GDM1 (cell line): ENCODE measurements around the gene ESX1.
"Not testable (repeated sequence)": the region's sequence is repeated elsewhere in the genome, so short reads cannot be mapped to it uniquely, and the experiment has no call there.

ENCODE experiments used
- DNase-seq: peaks from one replicate; lab custom pipeline; 2025; lab: John Stamatoyannopoulos, UW

ESX1 gene

DNA sequence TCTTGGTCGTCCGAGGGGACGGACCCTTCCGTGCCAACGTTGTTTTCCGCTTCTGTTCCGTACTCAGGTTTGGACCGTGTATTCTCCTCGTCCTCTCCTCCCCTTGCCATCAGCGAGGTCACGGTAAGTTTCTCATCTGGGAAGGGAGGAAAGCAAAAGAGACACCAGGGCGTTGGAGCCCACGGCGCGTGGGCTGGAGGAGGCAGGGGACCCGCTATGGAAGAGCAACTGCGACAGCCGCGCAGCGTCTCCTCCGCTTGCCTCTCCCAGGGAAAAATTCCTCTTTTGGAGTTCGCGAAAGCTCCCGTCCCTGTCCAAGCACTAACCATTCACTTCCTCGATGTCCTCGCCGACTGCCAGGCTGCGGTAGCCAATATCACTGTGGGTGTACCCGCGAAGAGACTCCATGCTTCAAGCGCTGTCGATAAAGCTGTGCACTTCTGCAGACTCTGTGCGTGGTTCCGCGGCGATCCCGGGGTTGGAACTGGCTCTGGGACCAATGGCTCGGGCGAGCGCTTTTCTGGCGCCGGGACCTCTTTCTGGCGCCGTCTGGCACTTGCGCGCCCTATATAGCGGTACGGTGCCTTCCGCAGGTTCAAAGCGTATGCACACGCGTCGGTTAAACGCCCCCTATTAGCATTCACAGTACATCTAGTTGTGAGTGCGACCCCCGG lies at the start of gene ESX1:
Gene ESX1 (minus strand): TSS at position 492 of the 674 bp plus-strand sequence. CDS start 84 bp downstream, at position 408.
- DNase-seq: no peak

DNA sequence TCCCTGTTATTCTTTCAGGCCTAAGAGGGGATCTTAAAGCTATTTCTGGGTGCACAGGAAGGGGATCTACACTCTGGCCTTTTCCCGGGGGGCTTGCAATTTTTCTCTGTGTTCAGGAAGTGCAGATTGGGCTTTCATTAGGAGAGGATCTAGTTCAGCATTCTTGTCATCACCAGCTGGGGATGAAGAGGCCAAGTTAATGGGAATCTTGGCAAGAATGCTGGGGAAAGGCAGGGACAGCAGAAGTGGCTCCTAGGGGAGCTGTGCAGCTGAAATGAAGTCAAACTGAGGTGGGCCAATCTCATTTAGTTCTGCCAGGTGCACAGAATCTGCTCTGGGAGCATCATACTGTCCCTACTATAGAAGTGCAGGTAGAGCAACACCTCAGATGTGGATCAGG lies 40.9 kb upstream of the ESX1 start:
- DNase-seq: no peak

DNA sequence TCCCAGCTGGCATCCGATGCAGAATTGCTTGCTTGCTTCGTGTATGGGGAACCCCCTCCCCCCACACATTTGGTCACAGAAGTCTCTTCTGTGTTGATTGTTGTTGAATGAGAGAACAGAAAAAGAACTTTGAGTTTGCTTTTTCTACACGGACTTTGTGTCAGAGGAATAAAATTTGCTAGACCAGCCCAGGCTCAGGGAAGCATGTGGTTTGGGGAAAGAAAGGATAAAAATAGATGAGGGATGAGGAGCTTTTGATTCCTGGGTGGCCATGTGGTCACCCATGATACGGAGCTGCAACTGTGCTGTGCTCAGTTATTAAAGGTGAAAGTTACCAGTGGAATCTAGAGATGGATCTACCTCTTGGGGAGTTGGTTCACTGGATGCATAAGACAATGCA lies 34.2 kb upstream of the ESX1 start:
- DNase-seq: no peak

DNA sequence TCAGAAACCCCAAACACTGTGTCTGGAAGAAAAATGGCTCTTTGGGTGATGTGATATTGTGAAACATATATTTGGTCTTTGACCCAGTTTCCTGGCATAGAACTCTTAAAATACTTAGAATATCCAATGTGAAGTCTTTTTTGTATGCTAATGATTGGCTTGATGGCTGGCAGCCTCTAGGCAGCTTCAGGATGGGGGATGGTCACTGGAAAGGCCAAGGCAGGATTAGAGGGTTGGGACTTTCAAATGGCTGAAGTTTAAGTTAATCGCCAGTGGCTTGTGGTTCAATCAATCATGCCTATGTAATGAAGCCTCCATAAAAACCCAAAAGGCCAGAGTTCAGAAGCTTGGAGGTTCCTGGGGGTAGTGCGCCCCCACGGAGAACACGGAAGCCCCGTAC lies 33.5 kb upstream of the ESX1 start:
- DNase-seq: no peak

DNA sequence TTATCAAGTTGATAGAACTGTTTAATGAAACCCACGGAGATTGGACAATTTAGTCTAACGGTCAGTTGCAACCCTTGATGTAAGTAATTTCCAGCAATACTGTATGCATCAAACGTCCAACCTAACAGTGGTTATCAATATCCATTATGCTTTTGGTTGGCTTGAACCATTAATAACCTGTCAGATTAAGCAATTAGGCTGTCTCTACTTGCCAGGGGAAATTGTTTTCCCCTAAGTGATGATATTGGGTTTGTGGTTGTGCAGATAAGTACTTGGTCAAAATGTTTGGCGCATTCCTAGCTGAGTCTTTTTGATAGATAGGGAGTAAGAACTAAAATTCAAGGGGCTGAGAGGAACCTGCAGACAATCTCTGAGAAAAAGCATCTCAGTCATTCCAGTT lies 30.5 kb upstream of the ESX1 start:
- DNase-seq: no peak

DNA sequence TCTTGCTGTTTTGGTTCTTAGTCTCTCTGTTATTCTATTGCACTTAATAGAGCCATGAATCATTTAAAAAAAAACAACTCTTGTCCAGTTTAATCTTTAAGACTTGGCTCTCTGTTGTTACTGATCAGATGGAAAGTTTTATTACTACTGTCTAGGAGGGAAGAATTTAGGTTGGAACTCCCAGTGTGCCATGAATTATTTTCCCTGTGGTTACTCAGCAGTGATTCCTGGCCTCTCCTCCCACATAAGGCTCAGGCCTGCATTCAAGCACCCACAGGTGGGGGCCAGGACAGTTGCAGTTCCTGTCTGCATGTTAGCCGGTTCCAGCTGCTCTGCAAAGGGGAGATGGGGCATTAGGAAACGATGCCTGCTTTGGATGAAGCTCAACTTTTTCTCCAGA lies 29.8 kb upstream of the ESX1 start:
- DNase-seq: no peak

DNA sequence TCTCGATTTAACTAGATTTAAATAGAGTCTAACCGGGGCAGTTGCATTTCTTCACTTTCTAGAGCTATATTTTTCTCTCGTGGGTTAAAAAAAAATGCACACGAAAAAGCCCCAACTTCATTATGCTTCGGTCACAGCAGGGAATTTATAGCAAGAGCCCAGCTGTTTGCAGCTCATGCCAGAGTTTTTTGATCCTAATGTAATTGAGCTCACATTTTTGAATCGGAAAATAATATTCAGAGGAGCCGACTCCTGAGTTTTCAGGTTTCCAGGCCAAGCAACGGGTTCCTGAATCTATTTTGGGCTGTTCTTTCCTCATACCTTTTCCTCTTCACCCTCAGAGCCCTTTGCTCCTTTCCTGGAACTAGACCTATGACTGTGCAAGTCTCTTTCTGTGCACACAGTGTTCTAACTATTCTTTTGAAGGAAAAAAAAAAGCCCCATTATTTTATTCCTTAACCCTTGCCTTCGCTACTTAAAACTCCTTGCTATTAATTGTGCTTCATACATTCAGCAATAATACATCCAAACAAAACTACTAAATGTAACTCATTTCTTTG lies 27.5 kb upstream of the ESX1 start:
- no peak for DNase-seq

DNA sequence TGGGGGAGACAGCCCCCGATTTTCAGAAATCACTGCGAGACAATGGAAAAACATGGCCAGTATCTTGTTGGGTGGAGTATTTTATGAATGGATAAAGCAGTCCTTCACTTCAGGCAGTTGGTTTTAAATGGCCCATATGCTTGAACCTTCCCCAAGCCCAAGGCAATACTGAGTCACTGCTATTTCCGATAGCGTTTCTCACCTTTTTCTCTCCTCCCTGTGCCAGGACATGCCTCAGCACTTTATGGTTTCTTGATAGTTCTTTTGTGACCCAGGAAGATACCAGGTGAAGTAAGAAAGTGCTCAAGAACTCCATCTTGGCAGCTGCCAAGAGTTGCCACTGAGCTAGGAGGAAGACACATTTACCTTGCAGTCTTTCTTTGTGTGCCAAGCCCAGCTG lies 26.8 kb upstream of the ESX1 start:
- no peak for DNase-seq

DNA sequence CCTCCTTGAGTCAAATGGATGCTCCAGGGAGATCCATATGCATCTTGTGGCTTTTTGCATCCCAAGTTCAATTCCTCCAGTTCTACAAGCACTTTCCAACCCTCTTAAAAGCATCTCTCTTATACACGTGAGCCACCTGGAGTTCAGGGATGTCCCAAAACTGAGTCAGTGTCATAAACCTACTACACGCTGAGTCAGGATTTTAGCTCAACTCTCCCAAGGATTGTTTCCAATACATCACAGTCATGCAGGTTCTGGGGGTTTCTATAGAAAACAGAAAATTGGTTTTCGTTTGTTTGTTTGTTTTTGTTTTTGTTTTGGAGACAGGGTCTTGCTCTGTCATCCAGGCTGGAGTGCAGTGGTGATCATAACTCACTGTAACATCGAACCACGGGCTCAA lies 25.9 kb upstream of the ESX1 start:
- no peak for DNase-seq

DNA sequence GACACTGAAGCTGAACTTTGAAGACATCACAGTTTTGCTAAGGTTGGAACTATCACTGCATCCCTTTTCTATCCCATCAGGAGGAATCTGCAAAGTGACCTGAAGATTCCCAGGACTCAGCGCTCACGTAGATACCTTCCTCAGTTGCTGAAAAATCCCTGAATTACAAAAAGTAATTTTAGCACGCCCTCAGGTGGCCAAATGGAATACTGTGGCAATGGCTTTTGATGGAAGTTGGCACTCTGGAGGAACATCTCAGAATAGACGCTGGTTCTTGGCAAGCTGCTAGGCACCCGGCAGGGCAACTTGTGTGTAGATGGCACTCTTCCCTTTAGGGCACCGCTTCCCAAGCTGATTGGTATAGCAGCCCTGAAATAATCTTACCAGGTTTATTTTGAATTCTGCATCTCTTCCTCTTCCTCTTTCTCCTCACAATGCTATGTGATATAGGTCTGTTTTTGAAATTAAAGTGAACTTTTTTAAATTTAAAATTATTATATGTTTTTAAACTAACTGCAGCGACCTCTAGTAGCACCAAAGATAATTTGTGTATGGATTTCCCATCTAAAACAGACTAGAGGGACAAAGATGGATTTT lies 16.3 kb upstream of the ESX1 start:
- no peak for DNase-seq

DNA sequence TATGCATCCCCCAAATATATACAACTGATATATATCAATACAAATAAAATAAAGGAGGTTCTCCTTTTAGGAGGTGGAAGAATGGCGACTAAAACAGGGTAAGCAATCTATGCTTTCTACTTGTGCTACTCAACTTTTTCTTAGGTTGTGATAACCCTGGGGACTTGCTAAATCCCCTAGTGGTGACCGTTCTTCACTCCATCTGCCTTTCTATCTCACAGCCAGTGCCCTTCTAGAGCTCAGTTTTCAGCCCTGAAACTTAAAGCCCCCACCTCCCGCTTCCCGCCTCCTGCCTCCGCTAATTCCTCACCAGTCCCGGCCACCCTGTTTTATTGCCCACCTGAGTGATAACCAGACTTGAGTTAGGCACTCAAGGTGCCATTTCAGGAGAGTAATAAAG lies 15.5 kb upstream of the ESX1 start:
- no peak for DNase-seq

DNA sequence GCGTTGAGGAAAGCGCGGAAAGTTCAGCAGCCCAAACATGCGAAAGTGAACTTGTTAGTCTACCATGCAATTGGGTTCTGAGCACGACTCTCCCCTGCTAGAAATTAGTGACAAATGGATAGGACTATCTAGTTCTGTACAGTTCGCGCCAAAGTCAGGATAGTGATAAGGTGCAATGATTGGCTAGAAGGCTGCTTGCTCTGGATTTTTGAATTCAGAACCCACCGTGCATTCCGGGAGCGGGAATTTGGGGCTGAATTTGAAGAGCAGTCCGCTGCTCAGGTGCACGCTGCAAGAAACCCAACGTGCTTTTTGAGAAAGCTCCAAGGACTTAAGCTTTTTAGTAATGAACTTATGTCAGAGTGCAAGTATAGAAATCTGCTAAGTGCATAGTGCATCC lies 732 bp upstream of the ESX1 start:
- DNase-seq: no peak

DNA sequence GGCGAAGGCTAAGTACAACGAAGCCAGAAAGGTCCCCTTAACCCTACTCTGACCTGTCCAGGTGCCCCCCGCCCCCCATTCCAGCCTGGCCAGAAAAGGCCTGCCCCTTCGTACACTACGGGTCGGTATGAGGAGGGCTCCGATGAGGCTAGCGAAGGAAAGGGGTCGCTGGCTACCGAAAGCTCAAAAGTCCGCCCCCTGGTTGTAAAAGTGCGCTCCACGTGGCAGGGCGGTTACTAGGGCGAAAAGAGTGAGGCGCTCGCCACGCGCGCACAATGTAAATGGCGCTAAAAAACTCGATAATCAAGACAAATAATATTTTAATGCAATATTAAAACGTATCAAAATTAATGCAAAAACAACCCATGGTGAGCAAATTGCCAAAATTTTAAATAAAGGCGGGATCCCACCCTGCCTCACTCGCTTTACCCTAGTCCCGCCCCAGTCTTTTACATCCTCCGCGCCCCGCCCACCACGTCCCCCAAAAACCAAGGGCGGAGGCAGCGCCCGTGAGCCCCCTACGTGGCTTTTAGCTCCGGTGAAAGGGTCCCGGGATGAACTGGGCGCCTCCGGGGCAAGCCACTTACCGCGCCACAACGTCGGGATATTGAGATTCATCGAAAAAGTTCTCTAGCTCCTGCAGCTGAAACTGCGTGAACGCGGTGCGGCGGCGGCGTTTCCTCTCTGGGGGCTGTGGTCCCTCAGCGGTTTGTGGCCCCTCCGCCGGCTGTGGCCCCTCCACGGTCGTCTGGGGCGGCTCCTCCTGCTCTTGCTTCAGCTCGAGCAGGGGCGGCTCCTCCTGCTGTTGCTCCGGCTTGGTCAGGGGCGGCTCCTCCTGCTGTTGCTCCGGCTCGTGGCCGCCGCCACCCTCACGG lies 929 bp downstream of the ESX1 start:
- no peak for DNase-seq

DNA sequence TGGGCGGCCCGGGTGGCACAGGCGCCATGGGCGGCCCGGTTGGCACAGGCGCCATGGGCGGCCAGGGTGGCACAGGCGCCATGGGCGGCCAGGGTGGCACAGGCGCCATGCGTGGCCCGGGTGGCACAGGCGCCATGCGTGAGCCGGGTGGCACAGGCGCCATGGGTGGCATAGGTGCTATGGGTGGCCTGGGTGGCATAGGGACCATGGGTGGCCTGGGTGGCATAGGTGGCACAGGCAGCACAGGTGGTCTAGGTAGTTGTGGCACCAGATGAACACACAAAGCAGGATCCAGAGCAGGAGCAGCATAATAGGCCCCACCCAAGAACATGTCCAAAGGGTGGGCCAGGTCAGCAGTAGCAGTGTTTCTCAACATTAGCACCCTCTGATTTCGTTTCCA lies 4.3 kb downstream of the ESX1 start:
- DNase-seq: no peak

DNA sequence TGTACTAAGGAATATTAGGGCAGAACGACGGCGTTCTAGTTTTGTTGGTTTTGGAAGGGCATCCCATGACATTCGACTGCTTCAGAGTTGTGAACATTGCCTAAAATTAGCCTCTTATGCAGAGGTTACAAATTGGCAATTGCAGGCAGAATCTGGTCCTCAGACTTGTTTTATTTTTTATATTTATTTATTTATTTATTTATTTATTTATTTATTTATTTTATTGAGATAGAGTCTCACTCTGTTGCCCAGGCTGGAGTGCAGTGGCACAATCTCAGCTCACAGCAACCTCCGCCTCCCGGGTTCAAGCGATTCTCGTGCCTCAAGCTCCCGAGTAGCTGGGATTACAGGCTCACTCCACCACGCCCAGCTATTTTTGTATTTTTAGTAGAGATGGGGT lies 24.7 kb downstream of the ESX1 start:
- not testable (repeated sequence) for DNase-seq

DNA sequence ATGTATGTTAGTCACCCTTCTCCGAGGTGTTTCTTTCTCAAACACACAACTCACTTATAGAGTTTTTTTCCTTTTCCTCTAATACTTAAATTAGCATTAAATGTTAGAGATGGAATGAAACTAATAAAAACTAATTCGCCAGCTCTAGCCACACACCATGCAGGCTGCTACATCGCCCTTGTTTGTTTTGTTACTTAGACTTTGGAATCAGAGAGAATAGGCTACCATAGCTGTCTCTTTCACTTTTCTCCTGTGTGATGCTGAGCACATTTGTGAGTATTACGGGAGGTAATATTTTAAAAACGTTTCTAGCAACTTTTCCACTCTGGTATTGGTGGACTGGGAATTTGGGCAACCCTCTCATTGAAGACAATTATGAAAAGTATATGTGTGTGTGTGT lies 43.5 kb downstream of the ESX1 start:
- no peak for DNase-seq

DNA sequence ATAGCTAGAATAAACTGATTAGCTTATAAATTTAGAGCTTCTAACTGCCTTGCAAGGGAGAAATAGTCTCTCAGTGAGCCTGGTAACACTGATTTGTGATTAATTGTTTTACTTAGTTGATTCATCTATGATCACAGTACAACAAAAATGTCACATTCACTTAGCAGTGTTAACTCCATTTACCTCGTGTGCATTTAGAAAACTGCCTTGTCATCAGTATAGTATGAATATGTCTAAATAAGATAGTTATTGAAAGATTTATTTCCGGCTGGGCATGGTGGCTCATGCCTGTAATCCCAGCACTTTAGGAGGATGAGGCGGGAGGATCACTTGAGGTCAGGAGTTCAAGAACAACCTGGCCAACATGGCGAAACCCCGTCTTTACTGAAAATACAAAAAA lies 49.2 kb downstream of the ESX1 start:
- DNase-seq: no peak
